Stimulated activated CD8-positive, alpha-beta memory T cell treated with anti-CD3 and anti-CD28 coated beads, Interleukin-4, amount 100 ng/mL, for 4 hours (primary cell): ENCODE data around the gene EIF5A2.
"Not testable (repeated sequence)": the region's sequence is repeated elsewhere in the genome, so short reads cannot be mapped to it uniquely, and the experiment has no call there.

ENCODE experiments used
- DNase-seq, 2 donors: peaks; one replicate each; pipeline ENCODE4 v3.0.0-alpha.2; 2020; ENCODE audit warnings: low read depth in 2 of 2, low spot score in 1 of 2

EIF5A2 gene

GRCh38 chr3:170897199-170897598 is 11.2 kb downstream of the EIF5A2 start:
- DNase-seq = not testable (repeated sequence)

GRCh38 chr3:170896781-170897180 is 11.7 kb downstream of the EIF5A2 start:
- DNase-seq = no peak

GRCh38 chr3:170896333-170896732 is 12.1 kb downstream of the EIF5A2 start:
- DNase-seq = not testable (repeated sequence)

GRCh38 chr3:170893895-170894294 is 14.5 kb downstream of the EIF5A2 start:
- DNase-seq = no peak

GRCh38 chr3:170889630-170890029 is 18.8 kb downstream of the EIF5A2 start:
- no peak for DNase-seq

GRCh38 chr3:170889132-170889531 is 19.3 kb downstream of the EIF5A2 start:
- DNase-seq = no peak

- DNase-seq = not testable (repeated sequence)
Observed at GRCh38 chr3:170884109-170884930, 24.1 kb downstream of the EIF5A2 start.

- not testable (repeated sequence) for DNase-seq
Observed at GRCh38 chr3:170878688-170879087, 29.7 kb downstream of the EIF5A2 start.

GRCh38 chr3:170877311-170877710 is 31.1 kb downstream of the EIF5A2 start:
- not testable (repeated sequence) for DNase-seq

GRCh38 chr3:170876537-170876936 is 31.9 kb downstream of the EIF5A2 start:
- no peak for DNase-seq

GRCh38 chr3:170869645-170870593 is 38.5 kb downstream of the EIF5A2 start, which contains the start of gene RPL22L1:
TSS of gene RPL22L1 (minus strand) at chr3:170870195. CDS start at chr3:170870167, 28 bp downstream.
- peak; percentile 80 to 88 for DNase-seq

GRCh38 chr3:170869239-170869590 is 39.2 kb downstream of the EIF5A2 start:
- DNase-seq = no peak

- no peak for DNase-seq
Observed at GRCh38 chr3:170868577-170869238, 39.7 kb downstream of the EIF5A2 start.

GRCh38 chr3:170867143-170867937 is 41.1 kb downstream of the EIF5A2 start:
- no peak for DNase-seq

GRCh38 chr3:170866499-170866898 is 41.9 kb downstream of the EIF5A2 start:
- DNase-seq = no peak

GRCh38 chr3:170865209-170866094 is 43.0 kb downstream of the EIF5A2 start:
- no peak for DNase-seq

- no peak for DNase-seq
Observed at GRCh38 chr3:170864525-170865208, 43.8 kb downstream of the EIF5A2 start.

- DNase-seq = no peak
Observed at GRCh38 chr3:170863816-170864215, 44.6 kb downstream of the EIF5A2 start.
